GM19035 (cell line): ENCODE measurements around the gene WASF2.
A peak's percentile ranks its signal among the peaks of the same experiment; 100 is the strongest.
"Not testable (repeated sequence)": the region's sequence is repeated elsewhere in the genome, so short reads cannot be mapped to it uniquely, and the experiment has no call there.

Experiments used
- ATAC-seq: cut with Tn5 transposase; IDR thresholded peaks from one replicate; pipeline ENCODE4 v1.9.1; 2021; ENCODE audit not compliant: unreplicated experiment

WASF2 gene

GRCh38 chr1:27428316-27429028 is 61.5 kb downstream of the WASF2 start:
- no peak for ATAC-seq

- ATAC-seq = no peak
Measured at GRCh38 chr1:27427816-27428315, 62.1 kb downstream of the WASF2 start.

- no peak for ATAC-seq
Measured at GRCh38 chr1:27427329-27427728, 62.6 kb downstream of the WASF2 start.

- ATAC-seq = no peak
Measured at GRCh38 chr1:27423709-27424108, 66.3 kb downstream of the WASF2 start.

- ATAC-seq = peak; percentile 71
Measured at GRCh38 chr1:27418326-27419185, 71.4 kb downstream of the WASF2 start.

- no peak for ATAC-seq
Measured at GRCh38 chr1:27417713-27418112, 72.3 kb downstream of the WASF2 start.

GRCh38 chr1:27416387-27417111 is 73.4 kb downstream of the WASF2 start:
- no peak for ATAC-seq

GRCh38 chr1:27414091-27414490 is 75.9 kb downstream of the WASF2 start:
- no peak for ATAC-seq

GRCh38 chr1:27413004-27413403 is 77.0 kb downstream of the WASF2 start:
- no peak for ATAC-seq

- ATAC-seq = no peak
Measured at GRCh38 chr1:27412502-27412901, 77.5 kb downstream of the WASF2 start.

GRCh38 chr1:27410709-27411108 is 79.3 kb downstream of the WASF2 start:
- ATAC-seq = no peak

- no peak for ATAC-seq
Measured at GRCh38 chr1:27409669-27410068, 80.3 kb downstream of the WASF2 start.

GRCh38 chr1:27408151-27408550 is 81.8 kb downstream of the WASF2 start:
- ATAC-seq = no peak

GRCh38 chr1:27406791-27407190 is 83.2 kb downstream of the WASF2 start:
- ATAC-seq = not testable (repeated sequence)

- ATAC-seq = no peak
Measured at GRCh38 chr1:27406362-27406680, 83.6 kb downstream of the WASF2 start.

- not testable (repeated sequence) for ATAC-seq
Measured at GRCh38 chr1:27405598-27406361, 84.2 kb downstream of the WASF2 start.

GRCh38 chr1:27405074-27405473 is 84.9 kb downstream of the WASF2 start:
- ATAC-seq = no peak

GRCh38 chr1:27403931-27404330 is 86.0 kb downstream of the WASF2 start:
- no peak for ATAC-seq

- ATAC-seq = no peak
Measured at GRCh38 chr1:27403065-27403726, 86.8 kb downstream of the WASF2 start.

- ATAC-seq = no peak
Measured at GRCh38 chr1:27402349-27402754, 87.6 kb downstream of the WASF2 start.
